ENCODE data around the gene GTPBP1. TPM values are rescaled to one million over a fixed set of nuclear protein-coding genes. Genes with fewer than 3 reads are reported as not detected.

GTPBP1 gene
- total RNA-seq, 1 donor from 2014 or later: 73.1 TPM

DNA sequence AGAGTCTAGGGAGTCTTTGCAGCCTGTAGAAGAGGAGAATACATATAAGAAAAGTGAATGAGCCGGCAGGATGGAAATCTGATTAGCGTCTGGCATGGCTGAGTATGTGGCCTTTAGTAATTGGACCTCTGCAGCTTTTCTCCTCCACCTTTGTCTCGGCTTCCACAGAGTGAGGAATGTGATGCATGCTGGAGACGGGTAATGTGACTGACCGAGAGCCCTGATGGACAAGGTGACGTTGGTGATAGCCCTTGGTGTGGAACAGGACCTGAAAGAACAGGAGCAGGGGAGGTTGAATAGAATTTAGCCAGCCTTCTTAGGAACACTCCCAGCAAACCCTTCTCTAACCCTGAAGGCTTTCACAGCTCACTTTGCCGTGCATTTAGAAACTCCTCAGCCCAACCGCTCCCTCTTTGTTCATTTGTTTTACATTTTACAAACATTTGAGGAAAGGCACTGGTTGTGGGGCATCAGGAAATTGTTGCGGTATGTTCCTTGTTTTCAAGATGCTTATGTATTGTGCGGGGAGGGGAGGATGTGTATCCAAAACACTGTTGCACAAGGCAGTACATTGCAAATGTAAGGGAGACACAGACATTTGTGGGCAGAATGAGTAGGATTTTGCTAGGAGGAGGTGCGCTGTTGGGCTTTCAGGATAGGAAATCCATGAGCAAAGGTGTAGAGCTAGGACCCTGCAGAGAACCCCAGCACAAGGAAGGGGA lies 6.9 kb downstream of the GTPBP1 start:
- H3K36me3 Mint-ChIP-seq: peaks cover 19% of the 10 kb centered on the region
- DNase-seq (ENCODE audit: low spot score in 2 of 2, unreplicated experiment in 2 of 2): no peak
- H3K9me3 Mint-ChIP-seq: no peaks in the 10 kb centered on the region
- peak overlapping the region; percentile 24 for H3K27ac Mint-ChIP-seq
- no peak for TF ChIP-seq CTCF (IDR thresholded peaks at IDR 0.05; ENCODE audit: unreplicated experiment)
- no peak overlapping the region for H3K4me3 Mint-ChIP-seq
- H3K27me3 Mint-ChIP-seq (ENCODE audit: low read depth): no peaks in the 10 kb centered on the region
- peaks cover 34% of the 10 kb centered on the region for H3K4me1 Mint-ChIP-seq

GRCh38 chr22:38713921-38714320 lies 8.2 kb downstream of the GTPBP1 start:
- no peak for DNase-seq (ENCODE audit: low spot score in 2 of 2, unreplicated experiment in 2 of 2)
- no peak for TF ChIP-seq CTCF (IDR thresholded peaks at IDR 0.05; ENCODE audit: unreplicated experiment)
- H3K4me3 Mint-ChIP-seq: no peak overlapping the region
- peaks cover 25% of the 10 kb centered on the region for H3K4me1 Mint-ChIP-seq
- H3K36me3 Mint-ChIP-seq: peaks cover 17% of the 10 kb centered on the region
- no peaks in the 10 kb centered on the region for H3K27me3 Mint-ChIP-seq (ENCODE audit: low read depth)
- peak overlapping the region; percentile 24 for H3K27ac Mint-ChIP-seq
- H3K9me3 Mint-ChIP-seq: no peaks in the 10 kb centered on the region

GRCh38 chr22:38715176-38715764 lies 9.5 kb downstream of the GTPBP1 start:
- TF ChIP-seq CTCF (IDR thresholded peaks at IDR 0.05; ENCODE audit: unreplicated experiment): no peak
- peak overlapping the region; percentile 22 for H3K27ac Mint-ChIP-seq
- peaks cover 17% of the 10 kb centered on the region for H3K36me3 Mint-ChIP-seq
- peaks cover 25% of the 10 kb centered on the region for H3K4me1 Mint-ChIP-seq
- H3K27me3 Mint-ChIP-seq (ENCODE audit: low read depth): no peaks in the 10 kb centered on the region
- H3K9me3 Mint-ChIP-seq: no peaks in the 10 kb centered on the region
- no peak for DNase-seq (ENCODE audit: low spot score in 2 of 2, unreplicated experiment in 2 of 2)
- no peak overlapping the region for H3K4me3 Mint-ChIP-seq

- Mint-ChIP-seq H3K27me3 (ENCODE audit: low read depth) (no peaks in the 10 kb centered on the region), H3K4me1 (peaks cover 25% of the 10 kb centered on the region), H3K4me3 (no peak overlapping the region), H3K27ac (no peak overlapping the region), H3K36me3 (peaks cover 15% of the 10 kb centered on the region), H3K9me3 (no peaks in the 10 kb centered on the region)
- no peak for TF ChIP-seq CTCF (IDR thresholded peaks at IDR 0.05; ENCODE audit: unreplicated experiment)
- no peak for DNase-seq (ENCODE audit: low spot score in 2 of 2, unreplicated experiment in 2 of 2)
Measured at GRCh38 chr22:38715852-38716251, 10.1 kb downstream of the GTPBP1 start.

DNA sequence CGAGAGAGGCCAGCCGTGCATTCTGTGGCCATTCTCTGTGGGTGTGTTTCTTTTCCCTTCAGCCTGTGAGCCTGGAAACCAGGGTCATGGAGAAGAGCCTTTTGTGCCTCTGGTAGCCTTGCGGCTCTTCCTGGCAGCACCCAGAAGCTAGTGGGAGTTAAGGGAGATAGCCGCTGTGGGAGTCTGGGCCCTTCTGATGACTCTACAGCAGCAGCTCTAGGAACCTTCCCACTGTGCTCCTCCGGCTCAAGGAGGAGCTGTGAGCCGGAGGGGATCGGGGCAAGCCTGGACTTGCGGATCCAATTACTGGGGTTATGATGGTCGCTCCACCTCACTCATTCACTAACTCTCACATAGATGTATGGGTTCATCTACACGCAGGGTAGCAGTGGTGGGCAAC lies 10.5 kb downstream of the GTPBP1 start:
- peaks cover 25% of the 10 kb centered on the region for H3K4me1 Mint-ChIP-seq
- H3K9me3 Mint-ChIP-seq: no peaks in the 10 kb centered on the region
- TF ChIP-seq CTCF (IDR thresholded peaks at IDR 0.05; ENCODE audit: unreplicated experiment): no peak
- DNase-seq (ENCODE audit: low spot score in 2 of 2, unreplicated experiment in 2 of 2): no peak
- H3K4me3 Mint-ChIP-seq: no peak overlapping the region
- H3K36me3 Mint-ChIP-seq: peaks cover 15% of the 10 kb centered on the region
- H3K27ac Mint-ChIP-seq: peak overlapping the region; percentile 50
- H3K27me3 Mint-ChIP-seq (ENCODE audit: low read depth): no peaks in the 10 kb centered on the region
